Pancreas (tissue), 10 donors: Measurements from ENCODE around the gene ST6GALNAC3. TPM values are rescaled to one million over a fixed set of nuclear protein-coding genes. Genes with fewer than 3 reads are reported as not detected.
"Not testable (repeated sequence)": the region's sequence is repeated elsewhere in the genome, so short reads cannot be mapped to it uniquely, and the experiment has no call there.

Experiments
- ATAC-seq, 4 donors: fragments of 200-7000 bp; cut with Tn5 transposase; one replicate each; pipeline versions ENCODE4 v1.8.0 to v1.9.1; 2020; ENCODE audit warnings: mild to moderate bottlenecking in 4 of 4, moderate library complexity in 4 of 4
- DNase-seq, 6 donors: peaks; one replicate each; pipeline ENCODE4 v3.0.0-alpha.2; 2020
- FAIRE-seq: peaks from 2 replicates; lab custom pipeline; 2012; peaks lifted over from hg19 to GRCh38; lab: Jason Lieb, UNC
- H3K27ac ChIP-seq, 4 donors: fragments of 200-600 bp; sonication (generic); 1 replicate in 3 of 4; 2 replicates in 1 of 4; pipeline versions ENCODE4 v1.5.0 to v1.8.0; 2020
- H3K27me3 ChIP-seq, 4 donors: fragments of 200-600 bp; one replicate each; pipeline ENCODE4 v1.8.0; 2021
- H3K36me3 ChIP-seq, 3 donors: fragments of 200-600 bp; sonication (generic) in 1 of 3; one replicate each; pipeline versions ENCODE4 v1.5.0 to v1.8.0; 2020 to 2021
- H3K4me1 ChIP-seq, 3 donors: fragments of 200-600 bp; one replicate each; pipeline ENCODE4 v1.8.0; 2021
- H3K4me3 ChIP-seq, 4 donors: fragments of 200-600 bp; sonication (generic) in 2 of 4; one replicate each; pipeline versions ENCODE4 v1.5.0 to v1.8.0; 2020 to 2021
- H3K9me3 ChIP-seq, 4 donors: fragments of 200-600 bp; one replicate each; pipeline ENCODE4 v1.8.0; 2021
- WGBS, 2 donors: extraction: QIAGEN DNeasy Blood & Tissue Kit; methylation state at CpG; one replicate each; pipeline ENCODE4 v1.1.7; 2013; 5-methylcytosine and 5-hydroxymethylcytosine counted together
- intact Hi-C, 3 donors: fragments of 100-400 bp; cut with DNase I; formaldehyde crosslinking; loops; one replicate each; pipeline versions ENCODE4 v1.11.1 to v1.14.2; 2022
- polyA plus RNA-seq, 2 donors: library from polyadenylated mRNA; stranded (reverse); fragments of 200-250 nt; gene quantifications; one replicate each; pipeline ENCODE4 v1.2.3, GENCODE V29; 2013
- total RNA-seq, 6 donors: library from RNA; stranded (reverse); fragmentation: NEBNext Ultra II Directional in 4 of 6; extraction: Animal tissue kit (Norgen Biotek cat#: 25700) in 4 of 6; gene quantifications; one replicate each; pipeline versions ENCODE4 v1.2.1 to v1.2.4, GENCODE V29; 2021 to 2023
- TF ChIP-seq, protein P1 (sequence below), 4 donors: fragments of 200-600 bp; sonication (generic) in 3 of 4; IDR thresholded peaks; one replicate each; pipeline versions ENCODE4 v1.5.0 to v1.8.0; 2021; ENCODE audit warnings: antibody characterized with exemption in 4 of 4
- donor health status: healthy with polysubstance abuse.
- donor health status: DM: no; HTN: no; CAD: no; lungs with moderate emphysema.
- donor health status: DM: no; HTN: no; CAD: no.
- donor health status: control.
- donor health status: control.
- donor health status: Bipolar disorder and iron deficiency.
- donor health status: DM: yes; HTN: yes; CAD: no.
- donor health status: DM: no; HTN: no; CAD: no.
- donor health status: DM: no; HTN: no; CAD: no.
- donor health status: DM: yes; HTN: yes; CAD: no.

The ST6GALNAC3 gene
- total and polyA plus RNA-seq, 8 donors, result 0.35 to 2.0 (median 0.80) TPM

DNA sequence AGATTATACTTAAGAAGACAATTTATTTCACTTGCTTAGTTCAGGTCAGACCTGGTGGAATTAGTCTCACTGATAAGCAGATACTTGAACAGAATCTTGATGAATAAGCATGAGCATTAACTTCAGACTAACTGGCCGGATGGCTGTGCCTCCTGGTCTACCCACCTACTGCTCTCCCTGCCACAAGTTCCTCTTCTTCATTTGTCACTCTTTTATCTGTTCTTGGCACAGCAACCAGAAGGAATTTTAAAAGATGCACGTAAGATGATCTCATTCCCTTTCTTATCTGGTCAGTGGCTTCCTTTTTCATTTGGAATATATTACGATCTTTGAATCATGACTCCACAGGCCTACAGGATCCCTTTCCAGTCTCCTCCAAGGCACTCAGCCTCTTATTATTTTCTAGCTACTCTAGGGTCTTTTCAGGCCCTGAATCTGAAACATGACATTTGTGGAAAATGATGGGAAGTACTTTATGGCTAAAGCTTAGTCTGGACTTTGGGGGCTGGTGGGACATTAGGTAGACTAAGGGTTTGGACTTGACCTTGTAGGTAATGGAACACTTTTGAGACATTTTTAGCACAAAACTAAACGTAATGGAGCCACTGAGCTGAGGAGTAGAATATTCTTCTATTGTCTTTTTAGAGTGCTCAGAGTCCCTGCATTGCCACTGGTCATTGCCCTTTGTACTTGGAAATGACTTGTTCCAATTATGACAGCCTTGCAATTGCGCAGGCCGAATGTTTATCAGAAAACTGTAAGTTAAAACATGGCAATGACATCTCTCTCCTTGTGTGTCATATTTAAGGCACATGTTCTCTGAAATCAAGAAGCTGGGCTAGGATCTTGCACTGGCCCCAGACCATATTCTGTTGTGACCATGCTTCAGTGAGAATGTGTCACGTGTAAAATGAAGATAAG lies 16.0 kb downstream of the ST6GALNAC3 start:
- TF ChIP-seq, protein P1, sequence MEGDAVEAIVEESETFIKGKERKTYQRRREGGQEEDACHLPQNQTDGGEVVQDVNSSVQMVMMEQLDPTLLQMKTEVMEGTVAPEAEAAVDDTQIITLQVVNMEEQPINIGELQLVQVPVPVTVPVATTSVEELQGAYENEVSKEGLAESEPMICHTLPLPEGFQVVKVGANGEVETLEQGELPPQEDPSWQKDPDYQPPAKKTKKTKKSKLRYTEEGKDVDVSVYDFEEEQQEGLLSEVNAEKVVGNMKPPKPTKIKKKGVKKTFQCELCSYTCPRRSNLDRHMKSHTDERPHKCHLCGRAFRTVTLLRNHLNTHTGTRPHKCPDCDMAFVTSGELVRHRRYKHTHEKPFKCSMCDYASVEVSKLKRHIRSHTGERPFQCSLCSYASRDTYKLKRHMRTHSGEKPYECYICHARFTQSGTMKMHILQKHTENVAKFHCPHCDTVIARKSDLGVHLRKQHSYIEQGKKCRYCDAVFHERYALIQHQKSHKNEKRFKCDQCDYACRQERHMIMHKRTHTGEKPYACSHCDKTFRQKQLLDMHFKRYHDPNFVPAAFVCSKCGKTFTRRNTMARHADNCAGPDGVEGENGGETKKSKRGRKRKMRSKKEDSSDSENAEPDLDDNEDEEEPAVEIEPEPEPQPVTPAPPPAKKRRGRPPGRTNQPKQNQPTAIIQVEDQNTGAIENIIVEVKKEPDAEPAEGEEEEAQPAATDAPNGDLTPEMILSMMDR (IDR thresholded peaks at IDR 0.05), result no peak
- ATAC-seq, result no peak

DNA sequence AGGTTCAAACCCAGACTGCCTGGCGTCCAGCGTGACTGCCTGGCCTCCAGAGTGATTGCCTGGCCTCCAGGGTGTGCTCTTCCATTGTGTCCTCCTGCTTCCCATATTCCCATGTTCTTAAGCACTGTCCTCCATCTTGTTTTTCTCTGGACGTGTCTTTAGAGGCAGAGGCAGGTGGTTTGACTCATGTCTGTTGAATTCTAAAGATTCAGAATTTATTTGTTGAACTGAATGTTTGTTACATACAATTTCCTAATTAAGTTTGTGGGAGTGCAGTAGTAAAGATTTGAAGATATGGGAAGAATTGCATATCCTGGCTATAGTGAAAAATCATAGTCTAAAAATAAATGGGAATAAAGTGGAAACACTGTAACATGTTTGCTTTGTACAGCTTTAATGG lies 18.3 kb downstream of the ST6GALNAC3 start:
- intact Hi-C loops, result no loop called here

More for the DNA sequence above, 16.0 kb downstream of the ST6GALNAC3 start:
- no peak for FAIRE-seq
- WGBS, 2 donors, result 62 to 66% methylated on average over 7 of the region's 7 CpGs
- Histone ChIP-seq H3K27me3 (no peaks in the 10 kb centered on the region), H3K4me3 (no peak overlapping the region), H3K9me3 (no peaks in the 10 kb centered on the region), H3K36me3 (no peaks in the 10 kb centered on the region), H3K27ac (no peak overlapping the region), H3K4me1 (no peaks in the 10 kb centered on the region)
- intact Hi-C loops, result no loop called here
- no peak for DNase-seq

DNA sequence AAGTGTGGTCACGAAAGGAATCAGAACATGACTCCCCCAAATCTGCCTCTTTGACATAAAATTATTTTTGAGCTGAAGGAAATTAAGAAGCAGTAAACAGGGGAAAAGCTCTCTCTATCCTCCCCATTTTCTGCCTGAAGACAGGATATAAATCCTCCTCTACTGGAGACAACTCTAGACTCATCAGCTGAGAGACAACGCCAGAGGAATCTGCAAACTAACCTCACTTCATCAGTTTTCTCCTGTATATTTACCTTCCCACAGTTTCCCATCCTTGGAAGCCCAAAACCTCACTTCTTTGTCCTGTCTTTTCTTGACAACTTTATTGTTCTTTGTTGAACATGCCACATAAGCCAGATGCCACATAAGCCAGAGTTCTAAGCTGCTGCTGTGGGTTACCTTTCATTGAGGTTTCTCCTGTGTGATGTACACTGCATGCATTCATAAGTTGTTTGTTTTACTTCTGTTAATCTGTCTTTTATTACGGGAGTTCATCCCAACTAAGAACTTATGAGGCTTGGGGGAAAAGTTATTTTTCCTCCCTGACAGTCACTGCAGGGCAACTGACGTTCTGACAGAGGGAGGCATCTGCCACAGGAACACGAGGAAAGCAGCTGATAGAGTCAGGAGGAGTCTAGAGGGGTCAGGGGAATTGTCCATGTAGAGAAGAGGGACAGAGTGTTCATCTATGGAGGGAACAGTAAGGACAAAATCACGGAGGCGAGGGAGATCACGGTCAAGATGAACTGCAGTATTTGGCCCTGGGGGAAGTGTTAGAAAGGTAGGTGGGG lies 19.2 kb downstream of the ST6GALNAC3 start:
- Histone ChIP-seq H3K27ac (no peak overlapping the region), H3K4me1 (no peaks in the 10 kb centered on the region), H3K27me3 (no peaks in the 10 kb centered on the region), H3K9me3 (no peaks in the 10 kb centered on the region), H3K36me3 (no peaks in the 10 kb centered on the region), H3K4me3 (no peak overlapping the region)
- intact Hi-C loops, result no loop called here
- DNase-seq, result no peak
- WGBS, 2 donors, result 62 to 66% methylated on average over 8 of the region's 8 CpGs
- no peak for ATAC-seq
- FAIRE-seq, result no peak
- TF ChIP-seq, protein P1 (IDR thresholded peaks at IDR 0.05), result no peak

More for the DNA sequence above, 18.3 kb downstream of the ST6GALNAC3 start:
- Histone ChIP-seq H3K27me3 (no peaks in the 10 kb centered on the region), H3K27ac (no peak overlapping the region), H3K4me3 (no peak overlapping the region), H3K4me1 (no peaks in the 10 kb centered on the region), H3K36me3 (no peaks in the 10 kb centered on the region), H3K9me3 (no peaks in the 10 kb centered on the region)
- ATAC-seq, result no peak
- TF ChIP-seq, protein P1 (IDR thresholded peaks at IDR 0.05), result no peak
- 68 to 82% methylated on average over 3 of the region's 3 CpGs for WGBS, 2 donors
- DNase-seq, result no peak
- no peak for FAIRE-seq

DNA sequence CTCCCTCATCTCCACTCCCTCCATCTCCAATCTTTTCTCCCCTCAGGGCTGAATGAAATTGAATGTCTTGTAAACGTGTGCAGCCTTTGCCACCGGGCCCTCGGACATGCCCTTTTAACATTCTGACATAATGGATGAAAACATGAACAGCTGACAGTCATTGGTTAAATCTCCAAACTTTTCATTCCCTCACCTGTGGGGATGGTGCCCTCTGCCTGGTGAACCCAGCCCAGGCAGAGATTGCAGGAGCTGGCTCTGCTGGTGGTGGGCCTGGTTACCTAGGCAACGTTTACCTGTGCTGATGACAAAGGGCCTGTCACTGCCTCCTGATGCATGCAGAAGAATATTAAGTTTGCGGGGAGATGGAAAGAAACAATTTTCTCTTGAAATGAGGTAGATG lies 21.3 kb downstream of the ST6GALNAC3 start:
- no peak for FAIRE-seq
- TF ChIP-seq, protein P1 (IDR thresholded peaks at IDR 0.05), result no peak
- Histone ChIP-seq H3K36me3 (no peaks in the 10 kb centered on the region), H3K27ac (no peak overlapping the region), H3K4me1 (no peaks in the 10 kb centered on the region), H3K4me3 (no peak overlapping the region), H3K27me3 (no peaks in the 10 kb centered on the region), H3K9me3 (no peaks in the 10 kb centered on the region)
- DNase-seq, result no peak
- WGBS, 2 donors, result 32 to 36% methylated on average over 5 of the region's 5 CpGs
- no peak for ATAC-seq
- intact Hi-C loops, result no loop called here

DNA sequence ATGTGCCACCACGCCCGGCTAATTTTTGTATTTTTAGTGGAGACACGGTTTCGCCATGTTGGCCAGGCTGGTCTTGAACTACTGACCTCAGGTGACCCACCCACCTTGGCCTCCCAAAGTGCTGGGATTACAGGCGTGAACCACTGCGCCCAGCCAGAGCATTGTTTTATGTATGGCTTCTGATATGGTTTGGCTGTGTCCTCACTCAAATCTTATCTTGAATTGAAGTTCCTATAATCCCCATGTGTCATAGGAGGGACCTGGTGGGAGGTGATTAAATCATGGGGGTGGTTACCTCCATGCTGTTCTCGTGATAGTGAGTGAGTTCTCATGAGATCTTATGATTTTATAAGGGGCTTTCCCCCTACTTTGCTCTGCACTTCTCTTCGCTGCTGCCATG lies 22.5 kb downstream of the ST6GALNAC3 start:
- H3K27ac ChIP-seq, result not testable (repeated sequence)
- 85 to 90% methylated on average over 8 of the region's 8 CpGs for WGBS, 2 donors

More for the DNA sequence above, 22.5 kb downstream of the ST6GALNAC3 start:
- ATAC-seq, intact Hi-C loops, DNase-seq, H3K36me3 ChIP-seq, H3K9me3 ChIP-seq, FAIRE-seq, H3K27me3 ChIP-seq, H3K4me3 ChIP-seq, H3K4me1 ChIP-seq: not testable (repeated sequence)
